ENCODE data around the gene RFNG.

RFNG gene

DNA sequence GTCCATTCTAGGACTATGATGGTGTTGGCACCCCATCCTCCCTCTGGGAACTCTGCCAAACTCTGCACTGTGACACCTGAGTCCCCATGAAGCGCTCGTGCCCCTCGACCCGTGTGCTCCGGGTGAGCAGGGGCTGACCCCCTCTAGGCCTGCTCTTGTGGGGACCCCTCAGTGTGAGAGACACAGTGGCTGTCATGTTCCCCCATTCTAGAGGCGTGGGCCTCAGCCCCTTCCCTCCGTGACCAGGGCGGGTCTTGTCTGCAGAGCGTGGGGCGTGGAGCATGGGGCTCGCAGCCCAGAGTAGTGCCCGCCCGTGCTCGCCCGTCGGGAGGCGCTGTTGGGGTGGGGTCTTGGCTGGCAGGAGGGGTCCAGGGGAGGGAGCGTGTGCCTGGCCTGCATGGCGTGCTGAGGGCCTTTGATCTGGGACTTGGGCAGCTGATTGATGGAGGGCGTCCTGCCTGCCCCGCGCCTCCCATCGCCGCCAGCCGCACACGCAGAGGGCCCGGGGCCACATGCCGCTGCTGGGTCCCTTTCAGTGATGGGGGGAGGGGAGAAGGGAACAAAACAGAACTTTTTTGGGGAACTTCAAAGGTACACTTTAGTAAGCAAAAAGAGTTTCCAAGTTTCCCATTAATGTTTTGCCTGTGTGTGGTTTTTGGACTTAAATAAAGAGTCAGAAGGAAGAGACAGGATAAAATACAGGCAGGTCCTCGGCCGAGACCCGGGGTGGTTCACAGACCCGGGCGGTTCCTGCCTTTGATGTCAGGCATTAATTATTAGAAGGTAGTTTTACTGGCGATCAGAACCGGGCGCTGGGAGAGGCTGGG lies 51.4 kb downstream of the RFNG start:
- DNase-seq (ENCODE audit: low spot score) = no peak

DNA sequence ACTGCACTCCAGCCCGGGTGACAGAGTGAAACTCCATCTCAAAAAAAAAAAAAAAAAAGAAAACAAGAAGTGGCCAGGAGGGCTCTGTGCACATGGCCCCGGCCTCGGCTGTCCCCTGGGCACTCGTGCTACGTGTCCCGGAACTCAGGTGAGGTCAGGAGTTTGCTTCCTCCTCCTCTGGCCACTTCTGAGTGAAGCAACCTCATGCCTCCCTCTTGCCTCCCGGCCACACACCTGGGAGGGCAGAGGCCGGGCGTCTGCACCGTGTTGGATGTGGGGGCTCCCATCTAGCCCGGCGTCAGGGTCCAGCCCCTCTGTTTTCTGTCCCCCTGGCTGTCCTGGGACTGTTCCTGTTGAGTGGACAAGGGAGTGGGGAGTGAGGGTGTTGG lies 52.0 kb downstream of the RFNG start:
- DNase-seq (ENCODE audit: low spot score) = no peak

DNA sequence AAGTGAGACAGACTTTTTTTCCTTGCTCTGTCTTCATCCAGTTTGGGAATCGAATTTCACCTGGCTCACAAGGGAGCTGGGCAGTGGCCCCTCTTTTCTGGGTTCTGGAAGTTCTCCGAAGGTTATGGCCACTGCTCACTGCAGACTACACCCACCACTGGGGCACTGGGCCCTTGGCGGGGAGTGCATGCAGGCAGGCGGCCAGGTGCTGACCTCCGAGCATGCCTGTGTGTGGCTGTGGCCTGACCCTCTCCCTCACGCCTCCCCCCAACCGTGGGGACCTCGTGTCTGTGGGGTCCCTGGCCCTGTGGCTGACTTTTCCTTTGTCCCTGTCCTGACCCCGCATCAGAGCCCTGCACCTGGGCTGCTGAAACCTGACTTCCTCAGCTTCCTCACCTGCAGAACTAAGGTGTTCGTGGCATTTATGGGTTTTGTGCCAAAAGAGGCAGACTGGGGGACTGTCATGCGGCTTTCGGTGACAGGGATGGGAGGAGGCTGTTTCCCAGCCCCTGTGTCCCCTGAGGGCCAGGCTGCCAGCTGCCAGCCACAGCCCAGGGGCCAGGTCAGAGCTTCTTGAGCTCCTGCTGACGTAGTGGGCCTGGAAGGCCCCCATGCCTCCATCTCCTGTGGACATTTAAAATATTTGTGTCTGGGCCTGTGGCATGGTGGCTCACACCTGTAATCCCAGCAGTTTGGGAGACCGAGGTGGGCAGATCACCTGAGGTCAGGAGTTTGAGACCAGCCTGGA lies 52.7 kb downstream of the RFNG start:
- DNase-seq (ENCODE audit: low spot score) = no peak

DNA sequence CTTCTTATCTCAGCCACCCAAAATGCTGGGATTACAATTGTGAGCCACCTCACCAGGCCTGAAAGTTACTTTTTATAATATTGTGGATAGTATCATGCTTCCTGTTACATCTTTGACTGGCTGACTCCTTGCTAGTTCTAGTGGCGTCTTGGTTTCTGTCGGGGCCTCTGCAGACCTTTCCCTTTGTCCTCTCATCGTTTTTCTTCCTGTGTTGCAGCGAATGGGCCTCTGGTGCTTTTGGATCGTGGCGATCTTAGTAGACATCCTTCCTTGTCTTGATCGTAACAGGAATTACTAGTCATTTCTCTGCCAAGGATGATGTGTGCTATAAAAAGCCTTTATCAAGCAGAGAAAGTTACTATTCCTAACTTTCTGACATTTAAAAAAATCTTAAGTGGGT lies 53.4 kb downstream of the RFNG start:
- no peak for DNase-seq (ENCODE audit: low spot score)
